CD4-positive, alpha-beta T cell (primary cell): Measurements from ENCODE around the gene SREBF1. TPM values are rescaled to one million over a fixed set of nuclear protein-coding genes. Genes with fewer than 3 reads are reported as not detected.

Source experiments
- ATAC-seq: fragments of 200-7000 bp; cut with Tn5 transposase; one replicate; pipeline ENCODE4 v1.10.0; 2022; ENCODE audit warnings: mild to moderate bottlenecking; ENCODE audit not compliant: poor library complexity
- CTCF ChIA-PET: fragments of 350-600 bp; sonication (Branson Sonifier 250); formaldehyde crosslinking; loops from one replicate; lab custom pipeline; 2021; ENCODE audit warnings: antibody characterized with exemption, inconsistent platforms; lab: Charles Lee
- POLR2A ChIA-PET: fragments of 350-600 bp; sonication (Branson Sonifier 250); formaldehyde crosslinking; loops from one replicate; lab custom pipeline; 2021; ENCODE audit warnings: antibody characterized with exemption, inconsistent platforms; lab: Charles Lee
- DNase-seq, 14 experiments: peaks; one replicate each; pipeline ENCODE4 v3.0.0-alpha.2; 2013 to 2020; ENCODE audit warnings: mixed read lengths in 2 of 14
- H3K27ac ChIP-seq, 2 donors: one replicate each; pipeline versions ENCODE4 v1.5.1 to v1.7.0; 2013; ENCODE audit warnings: low read length in 2 of 2, low read depth in 1 of 2, mild to moderate bottlenecking in 1 of 2
- H3K27me3 ChIP-seq, 2 experiments: 1 replicate in 1 of 2; 2 replicates in 1 of 2; pipeline versions ENCODE4 v1.6.1 to v1.7.0; 2013; ENCODE audit warnings: low read length in 2 of 2, control low read depth in 1 of 2, mild to moderate bottlenecking in 1 of 2, moderate library complexity in 1 of 2; ENCODE audit not compliant: insufficient read depth in 2 of 2, control insufficient read depth in 1 of 2
- H3K36me3 ChIP-seq: one replicate; pipeline ENCODE4 v1.6.1; 2013; ENCODE audit warnings: low read length, control low read depth; ENCODE audit not compliant: insufficient read depth
- H3K4me1 ChIP-seq: one replicate; pipeline ENCODE4 v1.6.1; 2013; ENCODE audit warnings: low read length, control low read depth; ENCODE audit not compliant: insufficient read depth
- H3K4me3 ChIP-seq: one replicate; pipeline ENCODE4 v1.5.1; 2013; ENCODE audit warnings: mild to moderate bottlenecking, low read length, moderate library complexity
- H3K9me3 ChIP-seq, 2 experiments: 1 replicate in 1 of 2; 2 replicates in 1 of 2; pipeline versions ENCODE4 v1.6.1 to v1.7.0; 2013; ENCODE audit warnings: low read length in 2 of 2, mild to moderate bottlenecking in 2 of 2, control low read depth in 1 of 2, moderate library complexity in 1 of 2; ENCODE audit not compliant: control insufficient read depth in 1 of 2, insufficient read depth in 1 of 2
- H3K27ac Mint-ChIP-seq: one replicate; pipeline ENCODE4 v1.8.0; 2020; ENCODE audit warnings: mixed read lengths
- H3K27me3 Mint-ChIP-seq: one replicate; pipeline ENCODE4 v1.8.0; 2021; ENCODE audit warnings: mixed read lengths
- H3K36me3 Mint-ChIP-seq: one replicate; pipeline ENCODE4 v1.8.0; 2021; ENCODE audit warnings: low read depth, mixed read lengths
- H3K4me1 Mint-ChIP-seq: one replicate; pipeline ENCODE4 v1.8.0; 2021; ENCODE audit warnings: low read depth, mixed read lengths
- H3K4me3 Mint-ChIP-seq: one replicate; pipeline ENCODE4 v1.8.0; 2020; ENCODE audit warnings: mild to moderate bottlenecking, mixed read lengths
- H3K9me3 Mint-ChIP-seq: one replicate; pipeline ENCODE4 v1.8.0; 2020; ENCODE audit warnings: mixed read lengths
- CTCF ChIP-seq: fragments of 200-600 bp; IDR thresholded peaks from one replicate; pipeline ENCODE4 v1.8.0; 2022; ENCODE audit warnings: antibody characterized with exemption, mild to moderate bottlenecking
- intact Hi-C, 2 experiments: fragments of 100-400 bp; cut with DNase I in 1 of 2; cut with micrococcal nuclease in 1 of 2; formaldehyde crosslinking; loops; one replicate each; pipeline versions ENCODE4 v1.15.1 to v1.9.0; 2023 to 2025; cut with DNase I, micrococcal nuclease
- total RNA-seq, 174 experiments: library from RNA in 2 of 174; stranded (reverse) in 2 of 174; gene quantifications; one replicate each; pipeline ENCODE4 v1.2.3 and lab custom pipeline; 2021 to 2026

Gene SREBF1
- total RNA-seq, 2 experiments from 2014 or later: 249 to 264 TPM

GRCh38 chr17:17883801-17884200 is 47.0 kb upstream of the SREBF1 start:
- Histone ChIP-seq H3K36me3 (peaks cover 63% of the 10 kb centered on the region), H3K27ac (no peak overlapping the region), H3K27me3 (no peaks in the 10 kb centered on the region), H3K9me3 (no peaks in the 10 kb centered on the region), H3K4me3 (no peak overlapping the region), H3K4me1 (no peaks in the 10 kb centered on the region)
- Mint-ChIP-seq H3K4me1 (no peaks in the 10 kb centered on the region), H3K27ac (no peak overlapping the region), H3K36me3 (peaks cover 81% of the 10 kb centered on the region), H3K4me3 (no peak overlapping the region), H3K27me3 (no peaks in the 10 kb centered on the region), H3K9me3 (no peaks in the 10 kb centered on the region)
- ATAC-seq (no peak), DNase-seq (no peak)
- no peak for TF ChIP-seq CTCF
- ChIA-PET POLR2A (no interaction called here), CTCF (no interaction called here)
- intact Hi-C loops: no loop called here

- H3K9me3 Mint-ChIP-seq: no peaks in the 10 kb centered on the region
- H3K4me1 Mint-ChIP-seq: no peaks in the 10 kb centered on the region
- no peak overlapping the region for H3K27ac Mint-ChIP-seq
- no peaks in the 10 kb centered on the region for H3K27me3 ChIP-seq
- no peak overlapping the region for H3K4me3 ChIP-seq
- no peaks in the 10 kb centered on the region for H3K27me3 Mint-ChIP-seq
- H3K4me1 ChIP-seq: no peaks in the 10 kb centered on the region
- ATAC-seq (no peak), DNase-seq (no peak)
- H3K27ac ChIP-seq: no peak overlapping the region
- CTCF ChIA-PET: no interaction called here
- intact Hi-C loops: no loop called here
- POLR2A ChIA-PET: no interaction called here
- H3K36me3 ChIP-seq: peaks cover 69% of the 10 kb centered on the region
- H3K9me3 ChIP-seq: no peaks in the 10 kb centered on the region
- TF ChIP-seq CTCF: no peak
- peaks cover 85% of the 10 kb centered on the region for H3K36me3 Mint-ChIP-seq
- H3K4me3 Mint-ChIP-seq: no peak overlapping the region
Observed at GRCh38 chr17:17882082-17882581, 45.3 kb upstream of the SREBF1 start.

- Histone ChIP-seq H3K27ac (no peak overlapping the region), H3K36me3 (peaks cover 84% of the 10 kb centered on the region), H3K9me3 (no peaks in the 10 kb centered on the region), H3K4me1 (no peaks in the 10 kb centered on the region), H3K27me3 (no peaks in the 10 kb centered on the region), H3K4me3 (no peak overlapping the region)
- ChIA-PET POLR2A (no interaction called here), CTCF (no interaction called here)
- TF ChIP-seq CTCF: no peak
- no peak for DNase-seq
- Mint-ChIP-seq H3K36me3 (peaks cover 94% of the 10 kb centered on the region), H3K9me3 (no peaks in the 10 kb centered on the region), H3K4me3 (no peak overlapping the region), H3K27ac (no peak overlapping the region), H3K27me3 (no peaks in the 10 kb centered on the region), H3K4me1 (no peaks in the 10 kb centered on the region)
- intact Hi-C loops: no loop called here
- no peak for ATAC-seq
Observed at GRCh38 chr17:17880577-17881196, 43.9 kb upstream of the SREBF1 start.
